Measurements from ENCODE around the gene STUB1.

Gene STUB1

GRCh38 chr16:728131-728889 lies 48.1 kb downstream of the STUB1 start:
- peak overlapping the region; percentile 93; the same call in 1 of the 2 replicates for H3K4me2 ChIP-seq (ENCODE audit: insufficient read depth, low read length)
- DNase-seq = no peak
- H3K27ac ChIP-seq (ENCODE audit: low read length) = no peak overlapping the region

GRCh38 chr16:728890-729744 lies 48.9 kb downstream of the STUB1 start:
- TF ChIP-seq EZH2 (IDR thresholded peaks at IDR 0.05; ENCODE audit: borderline replicate concordance, low read depth, low read length, severe bottlenecking) = no peak
- TF ChIP-seq, protein P1, sequence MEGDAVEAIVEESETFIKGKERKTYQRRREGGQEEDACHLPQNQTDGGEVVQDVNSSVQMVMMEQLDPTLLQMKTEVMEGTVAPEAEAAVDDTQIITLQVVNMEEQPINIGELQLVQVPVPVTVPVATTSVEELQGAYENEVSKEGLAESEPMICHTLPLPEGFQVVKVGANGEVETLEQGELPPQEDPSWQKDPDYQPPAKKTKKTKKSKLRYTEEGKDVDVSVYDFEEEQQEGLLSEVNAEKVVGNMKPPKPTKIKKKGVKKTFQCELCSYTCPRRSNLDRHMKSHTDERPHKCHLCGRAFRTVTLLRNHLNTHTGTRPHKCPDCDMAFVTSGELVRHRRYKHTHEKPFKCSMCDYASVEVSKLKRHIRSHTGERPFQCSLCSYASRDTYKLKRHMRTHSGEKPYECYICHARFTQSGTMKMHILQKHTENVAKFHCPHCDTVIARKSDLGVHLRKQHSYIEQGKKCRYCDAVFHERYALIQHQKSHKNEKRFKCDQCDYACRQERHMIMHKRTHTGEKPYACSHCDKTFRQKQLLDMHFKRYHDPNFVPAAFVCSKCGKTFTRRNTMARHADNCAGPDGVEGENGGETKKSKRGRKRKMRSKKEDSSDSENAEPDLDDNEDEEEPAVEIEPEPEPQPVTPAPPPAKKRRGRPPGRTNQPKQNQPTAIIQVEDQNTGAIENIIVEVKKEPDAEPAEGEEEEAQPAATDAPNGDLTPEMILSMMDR (IDR thresholded peaks at IDR 0.05; ENCODE audit: borderline replicate concordance, extremely low read depth, low read length, poor library complexity, severe bottlenecking) = no peak
- DNase-seq = no peak
- Histone ChIP-seq H3K9me3 (ENCODE audit: insufficient read depth, low read length, severe bottlenecking) (no peaks in the 10 kb centered on the region), H3K79me2 (ENCODE audit: insufficient read depth, low read length) (no peaks in the 10 kb centered on the region), H4K20me1 (ENCODE audit: insufficient read depth, low read length) (peaks cover 27% of the 10 kb centered on the region), H3K36me3 (ENCODE audit: insufficient read depth, low read length) (peaks cover 37% of the 10 kb centered on the region), H2AFZ (ENCODE audit: low read depth, low read length) (no peak overlapping the region), H3K9ac (ENCODE audit: low read depth, low read length) (no peak overlapping the region), H3K4me2 (ENCODE audit: insufficient read depth, low read length) (no peak overlapping the region), H3K4me3 (ENCODE audit: low read depth in 1 of 2, low read length in 2 of 2) (no peak overlapping the region), H3K27me3 (ENCODE audit: insufficient read depth, low read length, poor library complexity) (no peaks in the 10 kb centered on the region), H3K4me1 (ENCODE audit: insufficient read depth, low read length) (peaks cover 14% of the 10 kb centered on the region), H3K27ac (ENCODE audit: low read length) (no peak overlapping the region)
- no peak for ATAC-seq (ENCODE audit: insufficient read depth, low read depth)

More at GRCh38 chr16:728131-728889, 48.1 kb downstream of the STUB1 start:
- Histone ChIP-seq H3K27me3 (ENCODE audit: insufficient read depth, low read length, poor library complexity) (no peaks in the 10 kb centered on the region), H3K36me3 (ENCODE audit: insufficient read depth, low read length) (peaks cover 29% of the 10 kb centered on the region), H4K20me1 (ENCODE audit: insufficient read depth, low read length) (peaks cover 27% of the 10 kb centered on the region), H3K9ac (ENCODE audit: low read depth, low read length) (no peak overlapping the region), H3K4me3 (ENCODE audit: low read depth in 1 of 2, low read length in 2 of 2) (no peak overlapping the region), H3K79me2 (ENCODE audit: insufficient read depth, low read length) (no peaks in the 10 kb centered on the region), H2AFZ (ENCODE audit: low read depth, low read length) (no peak overlapping the region), H3K4me1 (ENCODE audit: insufficient read depth, low read length) (peaks cover 14% of the 10 kb centered on the region), H3K9me3 (ENCODE audit: insufficient read depth, low read length, severe bottlenecking) (no peaks in the 10 kb centered on the region)
- ATAC-seq (ENCODE audit: insufficient read depth, low read depth) = no peak
- no peak for TF ChIP-seq EZH2 (IDR thresholded peaks at IDR 0.05; ENCODE audit: borderline replicate concordance, low read depth, low read length, severe bottlenecking)
- TF ChIP-seq, protein P1 (IDR thresholded peaks at IDR 0.05; ENCODE audit: borderline replicate concordance, extremely low read depth, low read length, poor library complexity, severe bottlenecking) = no peak

GRCh38 chr16:729768-730665 lies 49.8 kb downstream of the STUB1 start:
- no peak for TF ChIP-seq EZH2 (IDR thresholded peaks at IDR 0.05; ENCODE audit: borderline replicate concordance, low read depth, low read length, severe bottlenecking)
- TF ChIP-seq, protein P1 (IDR thresholded peaks at IDR 0.05; ENCODE audit: borderline replicate concordance, extremely low read depth, low read length, poor library complexity, severe bottlenecking) = no peak
- no peak overlapping the region for H3K9ac ChIP-seq (ENCODE audit: low read depth, low read length)
- H3K27me3 ChIP-seq (ENCODE audit: insufficient read depth, low read length, poor library complexity) = no peaks in the 10 kb centered on the region
- no peaks in the 10 kb centered on the region for H3K79me2 ChIP-seq (ENCODE audit: insufficient read depth, low read length)
- peaks cover 46% of the 10 kb centered on the region for H3K36me3 ChIP-seq (ENCODE audit: insufficient read depth, low read length)
- ATAC-seq (ENCODE audit: insufficient read depth, low read depth) (no peak), DNase-seq (no peak)
- H3K4me1 ChIP-seq (ENCODE audit: insufficient read depth, low read length) = peaks cover 14% of the 10 kb centered on the region
- no peak overlapping the region for H3K4me3 ChIP-seq (ENCODE audit: low read depth in 1 of 2, low read length in 2 of 2)
- peaks cover 24% of the 10 kb centered on the region for H4K20me1 ChIP-seq (ENCODE audit: insufficient read depth, low read length)
- no peaks in the 10 kb centered on the region for H3K9me3 ChIP-seq (ENCODE audit: insufficient read depth, low read length, severe bottlenecking)
- no peak overlapping the region for H2AFZ ChIP-seq (ENCODE audit: low read depth, low read length)
- H3K4me2 ChIP-seq (ENCODE audit: insufficient read depth, low read length) = no peak overlapping the region
- no peak overlapping the region for H3K27ac ChIP-seq (ENCODE audit: low read length)

Data from DND-41 (cell line).